Diencephalon (tissue), 1 donor: ENCODE results near the gene TMEM179B. TPM values are rescaled to one million over a fixed set of nuclear protein-coding genes. Genes with fewer than 3 reads are reported as not detected.

ENCODE experiments used
- small RNA-seq: library from RNA; depleted of rRNA; stranded (forward); fragments of <200 nt; gene quantifications from one replicate; pipeline ENCODE3, GENCODE V24; 2014
- total RNA-seq: library from RNA; depleted of rRNA; stranded (reverse); fragments of >200 nt; gene quantifications from one replicate; pipeline ENCODE4 v1.2.3, GENCODE V29; 2014

Gene TMEM179B
- 18.5 TPM for total RNA-seq

GRCh38 chr11:62787005-62787759, at the start of gene TMEM179B:
TSS of gene TMEM179B (plus strand) at chr11:62787402. CDS start at chr11:62787432, 30 bp downstream.

GRCh38 chr11:62753736-62754603, 33.2 kb upstream of the TMEM179B start, which contains the start of gene ZBTB3:
TSS of gene ZBTB3 (minus strand) at chr11:62754160. CDS start at chr11:62753664, 496 bp downstream.

GRCh38 chr11:62771144-62772021, 15.8 kb upstream of the TMEM179B start, which contains the start of gene TAF6L:
TSS of gene TAF6L (plus strand) at chr11:62771396. CDS start at chr11:62775784, 4,388 bp downstream.

DNA sequence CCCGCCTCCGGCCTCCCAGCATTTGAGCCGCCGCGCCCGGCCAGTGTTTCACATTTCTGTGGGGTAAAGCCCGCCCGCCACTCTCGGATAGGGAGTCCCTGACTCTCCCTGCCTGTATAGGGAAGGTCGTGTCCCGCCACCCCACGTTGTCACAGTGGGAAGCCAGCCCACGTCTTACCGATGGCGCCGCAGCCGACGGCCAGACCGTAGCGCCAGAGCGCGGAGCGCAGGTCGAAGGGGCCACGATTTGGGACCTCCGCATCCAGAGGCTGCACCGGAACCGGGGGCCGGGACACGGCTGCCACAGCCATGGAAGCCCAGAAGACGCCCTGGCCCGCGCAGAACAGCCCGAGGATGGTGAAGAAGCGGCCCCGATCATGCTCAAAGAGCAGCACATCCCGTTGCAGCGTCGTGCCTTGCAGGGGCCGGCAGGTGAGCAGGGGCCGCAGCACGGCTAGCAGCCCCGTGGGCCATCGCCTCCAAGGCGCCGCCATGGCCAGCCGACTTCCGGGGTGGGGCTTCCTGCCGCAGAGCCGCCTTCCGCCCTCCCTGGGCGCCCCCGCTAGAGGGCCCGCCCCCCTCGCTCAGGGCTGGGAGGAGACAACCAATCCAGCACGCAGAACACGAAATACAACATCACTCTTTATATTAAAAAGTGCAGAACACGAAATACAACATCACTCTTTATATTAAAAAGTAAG, 4.4 kb downstream of the TMEM179B start, which contains the start of gene TMEM223:
TSS of gene TMEM223 (minus strand) at position 506 of the 701 bp plus-strand sequence. CDS start at position 494, 12 bp downstream.

DNA sequence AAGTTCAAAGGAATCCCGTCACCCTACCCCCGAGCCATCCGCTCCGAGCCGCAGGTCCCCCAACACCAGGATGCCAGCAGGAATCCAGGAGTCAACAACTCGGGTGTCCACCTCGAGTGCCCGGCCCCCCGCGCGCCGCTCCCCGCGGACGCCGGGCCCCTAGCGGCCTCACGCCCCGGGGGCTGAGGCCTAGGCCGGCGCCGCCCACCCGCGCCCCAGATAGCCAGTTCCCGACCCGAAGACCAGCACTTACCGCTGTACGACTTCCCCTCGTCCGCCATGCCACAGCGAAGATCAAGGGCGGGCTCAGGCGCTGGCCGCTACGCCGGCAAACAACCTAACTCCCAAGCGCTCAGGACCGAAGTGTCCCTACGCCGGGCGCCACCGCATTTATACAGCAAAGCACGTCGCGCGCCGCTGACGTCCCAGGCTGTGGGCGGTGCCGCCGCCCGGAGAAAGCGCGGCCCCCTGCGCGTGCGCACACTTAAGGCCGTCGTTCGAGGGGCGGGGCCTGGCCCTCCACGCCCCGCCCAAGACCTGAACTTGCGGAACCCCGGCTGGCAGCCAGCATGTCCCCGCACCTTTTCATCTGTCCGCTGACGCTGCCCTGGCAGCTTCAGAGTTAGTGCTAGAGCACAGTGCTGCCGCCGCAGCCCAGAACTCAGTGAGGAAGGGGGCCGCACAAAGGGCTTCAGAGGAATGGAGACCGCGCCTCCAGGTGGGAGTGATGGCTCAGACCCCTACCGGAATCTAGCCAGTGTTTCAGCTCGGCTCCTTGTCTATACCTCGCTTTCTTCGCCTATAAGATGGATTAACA, 18.1 kb downstream of the TMEM179B start, which contains the start of gene NXF1:
TSS of gene NXF1 (minus strand) at position 365 of the 817 bp plus-strand sequence. CDS start at position 281, 84 bp downstream.

DNA sequence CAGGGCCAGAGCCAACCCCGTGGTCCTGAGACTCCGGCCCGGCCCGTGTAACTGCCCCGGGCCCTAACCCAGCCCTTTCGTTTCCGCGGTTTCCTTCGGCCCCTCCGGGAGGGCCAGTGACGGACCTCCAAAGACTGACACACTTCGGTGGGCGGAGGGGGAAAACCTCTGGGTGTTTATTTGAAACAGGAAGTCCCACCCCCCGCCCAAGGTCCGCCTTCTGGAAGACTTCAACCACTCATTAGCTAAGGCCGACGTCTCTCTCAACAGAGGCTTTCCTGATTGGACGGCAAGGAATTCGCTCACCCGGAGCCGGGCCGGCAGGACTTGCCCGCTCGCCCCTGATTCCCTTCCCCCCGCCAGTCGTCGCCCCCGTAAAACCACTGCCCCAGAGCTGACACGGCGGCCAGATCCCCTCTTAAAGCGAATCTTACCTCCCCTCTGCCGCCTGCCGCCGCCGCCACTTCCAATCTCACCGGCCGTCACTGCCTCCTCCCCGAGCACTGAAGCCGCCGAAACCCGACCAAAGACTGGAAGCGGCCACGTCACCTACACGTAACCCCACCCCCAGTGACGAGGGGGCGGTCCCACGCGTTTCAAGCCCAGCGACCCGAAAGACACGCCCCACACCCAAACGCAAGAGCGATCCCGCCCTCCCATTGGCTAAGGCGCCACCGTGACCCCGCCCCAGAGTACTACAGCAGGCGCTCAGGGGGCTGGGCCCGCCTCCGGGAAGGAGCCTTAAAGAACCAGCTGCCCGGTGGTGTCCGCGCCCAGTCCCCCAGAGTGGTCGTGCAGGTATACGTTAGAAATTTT, 44.5 kb downstream of the TMEM179B start, which contains the start of gene STX5:
TSS of gene STX5 (minus strand) at position 532 of the 816 bp plus-strand sequence. CDS start 808 bp downstream, outside the sequence.

DNA sequence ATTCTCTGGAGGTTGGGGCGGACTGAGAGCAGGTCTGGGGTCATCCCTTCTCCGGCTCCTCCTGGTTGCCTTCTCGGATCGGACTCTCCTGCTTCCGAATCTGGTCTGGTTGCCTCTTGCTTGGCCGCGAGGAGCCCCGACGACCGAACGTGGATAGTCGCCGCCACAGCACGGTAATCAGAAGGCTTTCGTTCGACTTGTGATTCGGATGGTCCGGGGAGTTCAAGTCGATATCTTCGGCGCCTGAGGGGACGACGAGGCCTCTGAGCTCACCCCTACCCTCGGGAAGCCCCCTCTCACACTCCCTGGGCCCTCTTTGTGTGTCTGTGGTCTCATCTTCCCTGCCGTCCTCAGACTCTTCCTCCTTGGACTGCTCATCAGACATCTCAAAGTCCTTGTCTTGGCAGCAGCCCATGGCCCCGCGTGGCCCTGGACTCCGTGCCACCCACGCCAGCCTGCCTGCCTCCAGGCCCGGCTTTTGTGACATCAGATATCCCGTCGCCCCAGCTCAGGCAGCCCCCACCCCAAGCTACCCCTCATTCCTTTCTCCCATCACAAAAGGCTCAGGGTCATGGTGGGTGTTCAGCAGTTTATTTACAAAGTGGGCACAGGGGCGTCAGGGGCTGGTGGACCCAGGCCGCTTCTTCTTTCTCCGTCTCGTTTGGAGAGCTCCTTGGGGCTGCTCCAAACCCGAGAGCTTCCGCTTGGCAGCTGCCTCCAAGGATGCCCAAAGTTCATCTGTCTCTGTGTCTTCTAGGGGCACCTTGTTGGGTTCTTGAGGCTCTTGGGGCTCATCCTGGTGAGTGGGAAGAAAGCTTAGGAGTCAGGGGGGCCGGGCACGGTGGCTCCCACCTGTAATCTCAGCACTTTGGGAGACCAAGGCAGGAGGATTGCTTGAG, 45.4 kb downstream of the TMEM179B start, which contains the start of gene TEX54:
TSS of gene TEX54 (minus strand) at position 506 of the 899 bp plus-strand sequence.

GRCh38 chr11:62839050-62839945, 52.1 kb downstream of the TMEM179B start, which contains the start of gene WDR74:
TSS of gene WDR74 (minus strand) at chr11:62839590. CDS start at chr11:62839570, 20 bp downstream.

Small RNAs within 50 kb of the gene (small RNA-seq; reads per million reads assigned to genes)
- gene MIR6514, result 0.74 reads per million, percentile 70 among the genes with 10 or more reads in this experiment
- gene RNU6-118P, result not detected

Other genes with a start within 250 kb of the TMEM179B start
- gene AHNAK, start 240.6 kb upstream of the TMEM179B start, total RNA-seq, result 27.5 TPM
- gene EEF1G, start 213.5 kb upstream of the TMEM179B start, total RNA-seq, result 1,289 TPM
- gene TUT1, start 195.9 kb upstream of the TMEM179B start, total RNA-seq, result 6.0 TPM
- 86.3 TPM for gene MTA2, start 185.5 kb upstream of the TMEM179B start, total RNA-seq
- 7.4 TPM for gene EML3, start 174.6 kb upstream of the TMEM179B start, total RNA-seq
- 2.8 TPM for gene ROM1, start 174.1 kb upstream of the TMEM179B start, total RNA-seq
- gene B3GAT3, start 165.4 kb upstream of the TMEM179B start, total RNA-seq, result 23.5 TPM
- gene GANAB, start 140.8 kb upstream of the TMEM179B start, total RNA-seq, result 84.2 TPM
- gene INTS5, start 134.1 kb upstream of the TMEM179B start, total RNA-seq, result 18.2 TPM
- gene C11orf98, start 122.2 kb upstream of the TMEM179B start, total RNA-seq, result 24.7 TPM
- 6.0 TPM for gene CSKMT, start 122.1 kb upstream of the TMEM179B start, total RNA-seq
- 5.5 TPM for gene UQCC3, start 115.7 kb upstream of the TMEM179B start, total RNA-seq
- 3.9 TPM for gene LBHD1, start 115.1 kb upstream of the TMEM179B start, total RNA-seq
- 53.3 TPM for gene UBXN1, start 108.3 kb upstream of the TMEM179B start, total RNA-seq
- gene LRRN4CL, start 97.9 kb upstream of the TMEM179B start, total RNA-seq, result 0.46 TPM
- gene BSCL2, start 80.0 kb upstream of the TMEM179B start, total RNA-seq, result 202 TPM
- gene GNG3, start 79.7 kb upstream of the TMEM179B start, total RNA-seq, result 99.7 TPM
- gene HNRNPUL2, start 59.9 kb upstream of the TMEM179B start, total RNA-seq, result 30.7 TPM
- gene TTC9C, start 58.9 kb upstream of the TMEM179B start, total RNA-seq, result 31.8 TPM
- gene ZBTB3, start 33.2 kb upstream of the TMEM179B start, total RNA-seq, result 16.4 TPM
- gene POLR2G, start 25.8 kb upstream of the TMEM179B start, total RNA-seq, result 59.7 TPM
- 11.3 TPM for gene TAF6L, start 16.0 kb upstream of the TMEM179B start, total RNA-seq
- 17.1 TPM for gene TMEM223, start 4.6 kb downstream of the TMEM179B start, total RNA-seq
- 15.9 TPM for gene NXF1, start 18.0 kb downstream of the TMEM179B start, total RNA-seq
- gene STX5, start 44.6 kb downstream of the TMEM179B start, total RNA-seq, result 27.2 TPM
- gene TEX54, start 45.4 kb downstream of the TMEM179B start, total RNA-seq, result not detected
- gene WDR74, start 52.2 kb downstream of the TMEM179B start, total RNA-seq, result 27.0 TPM
- gene SLC3A2, start 93.5 kb downstream of the TMEM179B start, total RNA-seq, result 115 TPM
- 6.5 TPM for gene CHRM1, start 134.0 kb downstream of the TMEM179B start, total RNA-seq
- 5.8 TPM for gene SLC22A6, start 197.6 kb downstream of the TMEM179B start, total RNA-seq
- 1.2 TPM for gene SLC22A8, start 228.4 kb downstream of the TMEM179B start, total RNA-seq